ENCODE measurements around the gene STYXL2.

Gene STYXL2

DNA sequence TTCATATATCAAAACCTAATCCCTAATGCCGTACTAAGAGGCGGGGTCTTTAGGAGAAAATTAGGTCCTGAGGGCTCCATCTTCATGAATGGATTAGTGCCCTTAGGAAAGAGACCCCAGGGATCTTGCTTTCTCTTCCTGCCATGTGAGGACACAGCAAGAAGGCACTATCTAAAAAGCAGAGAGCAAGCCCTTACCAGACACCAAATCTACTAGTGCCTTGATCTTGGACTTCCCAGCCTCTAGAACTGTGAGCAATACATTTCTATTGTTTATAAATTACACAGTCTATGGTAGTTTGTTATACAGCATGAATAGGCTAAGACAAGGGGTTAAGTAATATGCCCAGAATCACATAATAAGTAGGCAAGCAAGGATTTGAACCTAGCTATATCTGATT is 42.9 kb downstream of the STYXL2 start:
- no peak for DNase-seq

DNA sequence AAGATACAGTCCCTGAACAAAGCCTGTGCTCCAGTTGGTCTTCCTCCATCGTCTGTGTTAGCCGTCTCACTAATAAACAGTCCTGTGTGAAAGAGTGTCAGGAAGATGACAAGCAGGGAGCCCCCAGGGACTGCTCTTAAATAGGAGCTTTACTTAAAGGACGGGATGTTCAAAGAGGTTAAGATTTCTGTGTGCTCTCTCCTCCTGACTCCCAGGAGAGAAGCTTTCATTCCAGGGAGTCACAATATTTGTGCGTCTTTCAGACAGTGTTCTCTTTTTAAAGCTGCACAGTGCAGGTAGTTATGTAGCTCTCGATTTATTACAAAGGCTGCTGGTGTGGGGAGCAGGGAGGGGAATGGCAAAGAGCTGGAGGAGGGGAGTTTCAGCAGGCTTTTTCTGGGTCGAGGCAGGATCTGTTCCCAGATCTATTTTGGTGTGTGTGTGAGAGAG is 43.5 kb downstream of the STYXL2 start:
- no peak for DNase-seq

GRCh38 chr1:167137793-167138510 is 44.1 kb downstream of the STYXL2 start:
- no peak for DNase-seq

- no peak for DNase-seq
Observed at GRCh38 chr1:167138703-167139102, 44.8 kb downstream of the STYXL2 start.

DNA sequence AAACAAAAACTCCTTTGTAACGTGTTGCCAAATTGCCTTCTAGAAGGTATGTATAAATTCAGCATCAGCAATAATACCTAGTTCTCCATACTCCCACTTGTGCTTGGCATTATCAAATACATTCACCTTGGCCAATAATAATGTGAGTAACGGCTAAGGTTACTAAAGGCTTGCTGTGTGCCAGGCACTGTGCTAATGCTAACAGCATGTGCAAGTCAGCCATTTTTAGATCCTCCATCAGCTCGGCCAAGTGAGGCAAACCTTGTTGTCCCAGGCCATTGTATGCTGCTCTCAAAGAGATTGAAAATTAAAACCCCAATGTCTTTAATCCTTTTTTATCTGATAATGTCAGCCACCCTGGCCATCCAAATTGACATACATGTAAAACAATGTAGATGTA is 48.1 kb downstream of the STYXL2 start:
- no peak for DNase-seq

All from T-helper 1 cell (primary cell).